ENCODE results near the gene CFTR. TPM values are rescaled to one million over a fixed set of nuclear protein-coding genes. Genes with fewer than 3 reads are reported as not detected.

Gene CFTR
- total and polyA plus RNA-seq, 2 of the 8 experiments (the other 6 are each of a cell fraction or from before 2014, with no cell fraction given): 1.2 to 1.6 TPM

DNA sequence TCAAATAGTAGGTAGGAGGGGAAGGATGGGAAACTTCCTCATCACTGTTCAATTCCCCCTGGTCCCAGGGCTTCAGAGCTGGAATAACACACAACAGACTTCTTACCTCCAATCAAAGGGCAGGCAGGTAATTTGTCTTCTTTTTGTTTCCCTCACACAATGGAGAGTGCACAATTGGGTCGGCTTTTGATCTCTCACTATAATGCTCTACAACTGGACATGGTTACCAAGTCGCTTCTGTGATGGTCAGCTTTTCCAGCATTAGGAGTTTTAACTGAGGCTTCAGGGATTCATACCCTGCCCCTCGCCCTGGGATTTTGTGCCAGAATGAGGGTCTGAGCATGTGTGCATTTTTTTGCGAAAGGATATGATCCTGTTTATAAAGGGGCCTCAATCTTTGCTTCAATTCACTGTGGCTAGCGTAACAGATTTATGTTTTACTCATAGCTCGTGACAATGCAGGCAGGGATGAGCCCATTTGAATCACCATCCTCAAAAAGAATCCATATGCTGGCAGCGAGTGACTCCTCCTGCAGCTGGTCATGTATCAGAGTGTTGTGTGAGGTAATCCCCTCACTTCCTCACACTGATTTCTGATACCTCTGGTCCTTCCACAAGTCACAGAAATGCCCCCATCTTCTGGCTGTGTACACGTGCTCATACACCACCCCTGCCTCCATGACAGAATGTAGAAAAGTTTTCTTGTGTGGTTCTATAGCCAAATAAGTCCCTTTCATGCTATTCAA lies 203.8 kb downstream of the CFTR start:
- TF ChIP-seq SP4 (IDR thresholded peaks at IDR 0.05; ENCODE audit: low read length) (no peak), SRF (IDR thresholded peaks at IDR 0.05; ENCODE audit: low read depth, low read length) (no peak)
- Histone ChIP-seq H2BK20ac (ENCODE audit: low read length) (no peak overlapping the region), H3K4me1 (replicated peaks in 1 of 4; ENCODE audit: control insufficient read depth in 3 of 4, insufficient read depth in 4 of 4, low read length in 3 of 4) (peaks cover 2 to 7% (median 4%) of the 10 kb centered on the region in 4 experiments; a peak in 3 of 7 replicates), H4K91ac (replicated peaks; ENCODE audit: insufficient read length, low read length) (no peak overlapping the region), H4K5ac (ENCODE audit: insufficient read length, low read depth, low read length) (no peak overlapping the region), H3K9me3 (ENCODE audit: insufficient read depth in 2 of 2, low read depth in 1 of 2, low read length in 1 of 2) (no peaks in the 10 kb centered on the region), H2AFZ (ENCODE audit: low read length) (peak overlapping the region; percentile 91; the same call in 1 of the 2 replicates), H2BK12ac (ENCODE audit: low read depth, low read length) (no peak overlapping the region), H3K4me2 (ENCODE audit: insufficient read depth in 1 of 2, low read depth in 2 of 2, low read length in 2 of 2) (no peak overlapping the region), H3K27me3 (replicated peaks in 1 of 4; ENCODE audit: control insufficient read depth in 3 of 4, extremely low read depth in 1 of 4, insufficient read depth in 3 of 4, low read length in 3 of 4) (peaks cover 0 to 1% (median 0%) of the 10 kb centered on the region in 4 experiments; a peak in 1 of 7 replicates), H3K27ac (ENCODE audit: low read depth, low read length) (no peak overlapping the region), H3K36me3 (ENCODE audit: control insufficient read depth in 2 of 4, insufficient read depth in 4 of 4, low read length in 3 of 4) (no peaks in the 10 kb centered on the region), H2AK5ac (ENCODE audit: low read depth, low read length) (no peak overlapping the region), H3K23ac (ENCODE audit: insufficient read length) (no peak overlapping the region), H3K79me1 (ENCODE audit: low read depth, low read length) (no peaks in the 10 kb centered on the region), H3K4me3 (ENCODE audit: extremely low read depth in 1 of 4, insufficient read depth in 2 of 4, low read depth in 3 of 4, low read length in 4 of 4) (no peak overlapping the region), H3K23me2 (ENCODE audit: low read depth, low read length) (no peaks in the 10 kb centered on the region; the same call in 1 of the 2 replicates), H4K20me1 (replicated peaks in 1 of 2; ENCODE audit: control insufficient read depth in 1 of 2, insufficient read depth in 2 of 2, low read length in 2 of 2) (no peaks in the 10 kb centered on the region), H2BK5ac (ENCODE audit: low read depth, low read length) (peak overlapping the region; percentile 15; the same call in 1 of the 2 replicates), H3K14ac (ENCODE audit: insufficient read length) (no peak overlapping the region), H2BK15ac (ENCODE audit: low read length) (no peak overlapping the region), H3K18ac (ENCODE audit: extremely low read depth, low read length) (0 out of 2 replicates have a peak overlapping the region, but pooled peaks have one; percentile 0), H3K56ac (replicated peaks; ENCODE audit: insufficient read length, low read depth, low read length) (no peak overlapping the region), H3K9ac (replicated peaks in 1 of 4; ENCODE audit: extremely low read depth in 1 of 4, low read depth in 3 of 4, low read length in 3 of 4) (no peak overlapping the region), H4K8ac (ENCODE audit: extremely low read depth, insufficient read depth, low read length) (no peak overlapping the region), H3K79me2 (ENCODE audit: control insufficient read depth in 1 of 2, insufficient read depth in 2 of 2, low read length in 2 of 2) (no peaks in the 10 kb centered on the region), H3K4ac (replicated peaks; ENCODE audit: insufficient read length, low read depth, low read length) (no peak overlapping the region), H2BK120ac (replicated peaks; ENCODE audit: low read depth, low read length) (no peak overlapping the region)
- FAIRE-seq (no peak), DNase-seq (ENCODE audit: low read depth in 1 of 2, low spot score in 2 of 2) (no peak)
- WGBS, 2 experiments (ENCODE audit: extremely low coverage in 1 of 2, insufficient coverage in 1 of 2, insufficient read length in 1 of 2, insufficient replicate concordance in 2 of 2, low coverage in 1 of 2, low lambda C conversion rate in 2 of 2, missing lambda C conversion rate in 1 of 2): 91% methylated on average over 8 of the region's 8 CpGs; no CpG with 5 or more reads in 1 of the 2 experiments
- ChIA-PET CTCF (ENCODE audit: partially characterized antibody) (interaction anchor here (0.8 kb wide), 1 partner anchor 9 kb away, joined by 3 read pairs; no protein-coding TSS in a partner anchor), POLR2A (ENCODE audit: partially characterized antibody) (no interaction called here)
